Measurements from ENCODE around the gene ANO1.

Gene ANO1

GRCh38 chr11:70118642-70119041 is 40.5 kb downstream of the ANO1 start:
- DNase-seq, result no peak

GRCh38 chr11:70119502-70119901 is 41.4 kb downstream of the ANO1 start:
- DNase-seq, result no peak

GRCh38 chr11:70120674-70121073 is 42.6 kb downstream of the ANO1 start:
- DNase-seq, result no peak

GRCh38 chr11:70122490-70123198 is 44.5 kb downstream of the ANO1 start:
- no peak for DNase-seq

GRCh38 chr11:70123711-70124110 is 45.6 kb downstream of the ANO1 start:
- DNase-seq, result no peak

- DNase-seq, result no peak
Observed at GRCh38 chr11:70124321-70125000, 46.3 kb downstream of the ANO1 start.

- no peak for DNase-seq
Observed at GRCh38 chr11:70126494-70126893, 48.4 kb downstream of the ANO1 start.

- no peak for DNase-seq
Observed at GRCh38 chr11:70127653-70128434, 49.7 kb downstream of the ANO1 start.

GRCh38 chr11:70128435-70128906 is 50.4 kb downstream of the ANO1 start:
- DNase-seq, result no peak

GRCh38 chr11:70129051-70129592 is 51.0 kb downstream of the ANO1 start:
- DNase-seq, result no peak

- no peak for DNase-seq
Observed at GRCh38 chr11:70130636-70131035, 52.5 kb downstream of the ANO1 start.

- no peak for DNase-seq
Observed at GRCh38 chr11:70131606-70132190, 53.6 kb downstream of the ANO1 start.

- no peak for DNase-seq
Observed at GRCh38 chr11:70132641-70133040, 54.5 kb downstream of the ANO1 start.

- DNase-seq, result no peak
Observed at GRCh38 chr11:70133771-70134335, 55.7 kb downstream of the ANO1 start.

GRCh38 chr11:70134490-70134889 is 56.4 kb downstream of the ANO1 start:
- no peak for DNase-seq

- DNase-seq, result no peak
Observed at GRCh38 chr11:70135142-70135541, 57.0 kb downstream of the ANO1 start.

GRCh38 chr11:70135625-70136059 is 57.5 kb downstream of the ANO1 start:
- DNase-seq, result no peak

- DNase-seq, result no peak
Observed at GRCh38 chr11:70137383-70137782, 59.3 kb downstream of the ANO1 start.

- no peak for DNase-seq
Observed at GRCh38 chr11:70138403-70138802, 60.3 kb downstream of the ANO1 start.

- no peak for DNase-seq
Observed at GRCh38 chr11:70139785-70140410, 61.8 kb downstream of the ANO1 start.

- no peak for DNase-seq
Observed at GRCh38 chr11:70140711-70141485, 62.8 kb downstream of the ANO1 start.
